ENCODE results near the gene ACSS2. TPM values are rescaled to one million over a fixed set of nuclear protein-coding genes. Genes with fewer than 3 reads are reported as not detected.

Gene ACSS2
- total RNA-seq, 1 donor from 2014 or later: 41.9 TPM

Other genes starting within 250 kb of the ACSS2 start
- gene PIGU, start 199.5 kb upstream of the ACSS2 start, total RNA-seq: 6.3 and 9.6 TPM in 2 replicates
- 3.4 TPM in 2 replicates for gene TP53INP2, start 172.3 kb upstream of the ACSS2 start, total RNA-seq
- 5.0 and 5.3 TPM in 2 replicates for gene NCOA6, start 51.0 kb upstream of the ACSS2 start, total RNA-seq
- gene GGT7, start 3.8 kb upstream of the ACSS2 start, total RNA-seq: 1.8 and 2.3 TPM in 2 replicates
- 49.1 and 59.8 TPM in 2 replicates for gene GSS, start 79.2 kb downstream of the ACSS2 start, total RNA-seq
- under 0.01 and 0.13 TPM in 2 replicates for gene MYH7B, start 79.3 kb downstream of the ACSS2 start, total RNA-seq
- gene TRPC4AP, start 216.2 kb downstream of the ACSS2 start, total RNA-seq: 85.0 and 86.1 TPM in 2 replicates